Measurements from ENCODE around the gene CDH2. TPM values are rescaled to one million over a fixed set of nuclear protein-coding genes. Genes with fewer than 3 reads are reported as not detected.

The CDH2 gene
- polyA plus RNA-seq, 1 donor from 2014 or later = 199 TPM

DNA sequence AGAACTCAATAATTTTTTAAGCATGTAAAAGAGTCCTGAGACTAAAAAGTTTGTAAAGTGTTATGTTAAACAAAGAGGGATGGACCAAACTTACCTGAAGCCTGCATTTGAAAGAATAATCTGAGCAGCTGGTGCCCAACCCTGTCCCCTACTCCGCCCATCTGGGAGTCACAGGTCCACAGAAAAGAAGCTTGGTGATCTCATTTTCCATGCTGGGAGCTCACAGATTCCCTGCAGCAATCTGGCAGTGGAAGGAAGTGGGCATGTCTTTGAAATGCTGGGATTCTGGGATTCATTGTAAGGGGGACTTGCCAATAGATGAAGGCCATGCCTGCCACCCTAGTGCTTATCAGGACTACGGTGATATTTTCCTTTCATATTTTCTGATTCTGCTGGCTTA is 17.9 kb downstream of the CDH2 start:
- no peaks in the 10 kb centered on the region for H3K9me2 ChIP-seq (ENCODE audit: insufficient read depth, low read length)
- TF ChIP-seq SMC3 (conservative IDR thresholded peaks at IDR 0.05; ENCODE audit: poor library complexity) (no peak), CTCF (IDR thresholded peaks at IDR 0.05; ENCODE audit: poor library complexity, severe bottlenecking) (no peak), MXI1 (conservative IDR thresholded peaks at IDR 0.05; ENCODE audit: poor library complexity, severe bottlenecking) (no peak), TAF1 (IDR thresholded peaks at IDR 0.05; ENCODE audit: low read depth) (no peak), EZH2 (IDR thresholded peaks at IDR 0.05; ENCODE audit: borderline replicate concordance, insufficient read depth, low read length, poor library complexity, severe bottlenecking) (no peak), REST (IDR thresholded peaks at IDR 0.05; ENCODE audit: borderline replicate concordance) (no peak), EP300 (conservative IDR thresholded peaks at IDR 0.05; ENCODE audit: poor library complexity, severe bottlenecking) (no peak), POLR2AphosphoS5 (IDR thresholded peaks at IDR 0.05) (no peak), RAD21 (conservative IDR thresholded peaks at IDR 0.05) (no peak)
- no peak overlapping the region for H3K4me3 ChIP-seq (ENCODE audit: low read length)
- no peaks in the 10 kb centered on the region for H3K9me3 ChIP-seq (ENCODE audit: low read length)
- H3K79me2 ChIP-seq (replicated peaks; ENCODE audit: insufficient read depth, low read length) = peaks cover 98% of the 10 kb centered on the region
- no peak overlapping the region for H3K27ac ChIP-seq (ENCODE audit: low read length)
- no peak overlapping the region for H3K4me2 ChIP-seq (ENCODE audit: low read length)
- no peak overlapping the region for H3K9ac ChIP-seq (ENCODE audit: low read length)
- no peak overlapping the region for H2AFZ ChIP-seq (ENCODE audit: low read depth, low read length)
- H3K27me3 ChIP-seq (ENCODE audit: insufficient read depth, low read depth, low read length) = no peaks in the 10 kb centered on the region
- no peaks in the 10 kb centered on the region for H3K36me3 ChIP-seq (ENCODE audit: insufficient read depth, low read length)
- H3F3A ChIP-seq (ENCODE audit: insufficient read depth, low read length, poor library complexity, severe bottlenecking) = no peaks in the 10 kb centered on the region
- H4K20me1 ChIP-seq (ENCODE audit: insufficient read depth) = peaks cover 35% of the 10 kb centered on the region

- Histone ChIP-seq H3K4me3 (ENCODE audit: low read length) (no peak overlapping the region), H3K4me2 (ENCODE audit: low read length) (no peak overlapping the region), H3K9me2 (ENCODE audit: insufficient read depth, low read length) (no peaks in the 10 kb centered on the region), H4K20me1 (ENCODE audit: insufficient read depth) (peaks cover 44% of the 10 kb centered on the region), H3K36me3 (ENCODE audit: insufficient read depth, low read length) (no peaks in the 10 kb centered on the region), H3K9ac (ENCODE audit: low read length) (no peak overlapping the region), H3K9me3 (ENCODE audit: low read length) (no peaks in the 10 kb centered on the region), H3K27me3 (ENCODE audit: insufficient read depth, low read depth, low read length) (no peaks in the 10 kb centered on the region), H3F3A (ENCODE audit: insufficient read depth, low read length, poor library complexity, severe bottlenecking) (no peaks in the 10 kb centered on the region), H3K27ac (ENCODE audit: low read length) (no peak overlapping the region), H2AFZ (ENCODE audit: low read depth, low read length) (no peak overlapping the region), H3K79me2 (replicated peaks; ENCODE audit: insufficient read depth, low read length) (peaks cover 98% of the 10 kb centered on the region)
- no peak for TF ChIP-seq TAF1 (IDR thresholded peaks at IDR 0.05; ENCODE audit: low read depth)
- no peak for TF ChIP-seq CTCF (IDR thresholded peaks at IDR 0.05; ENCODE audit: poor library complexity, severe bottlenecking)
- no peak for TF ChIP-seq POLR2AphosphoS5 (IDR thresholded peaks at IDR 0.05)
- no peak for TF ChIP-seq EP300 (conservative IDR thresholded peaks at IDR 0.05; ENCODE audit: poor library complexity, severe bottlenecking)
- no peak for TF ChIP-seq REST (IDR thresholded peaks at IDR 0.05; ENCODE audit: borderline replicate concordance)
- TF ChIP-seq EZH2 (IDR thresholded peaks at IDR 0.05; ENCODE audit: borderline replicate concordance, insufficient read depth, low read length, poor library complexity, severe bottlenecking) = no peak
- no peak for TF ChIP-seq RAD21 (conservative IDR thresholded peaks at IDR 0.05)
- no peak for TF ChIP-seq SMC3 (conservative IDR thresholded peaks at IDR 0.05; ENCODE audit: poor library complexity)
Measured at GRCh38 chr18:28158083-28158581, 18.8 kb downstream of the CDH2 start.
